Left ventricle myocardium inferior (tissue), 1 donor: ENCODE results near the gene SRSF6. TPM values are rescaled to one million over a fixed set of nuclear protein-coding genes. Genes with fewer than 3 reads are reported as not detected.
"Not testable (repeated sequence)": the region's sequence is repeated elsewhere in the genome, so short reads cannot be mapped to it uniquely, and the experiment has no call there.

ENCODE experiments used
- DNase-seq: peaks from one replicate; pipeline ENCODE4 v3.0.0-alpha.2; 2020
- H3K27ac ChIP-seq: fragments of 200-600 bp; replicated peaks from 2 replicates; pipeline ENCODE4 v1.8.0; 2021
- H3K27me3 ChIP-seq: fragments of 200-600 bp; 2 replicates; pipeline ENCODE4 v1.8.0; 2021; ENCODE audit warnings: low read depth
- H3K36me3 ChIP-seq: fragments of 200-600 bp; 2 replicates; pipeline ENCODE4 v1.8.0; 2021
- H3K4me1 ChIP-seq: fragments of 200-600 bp; 2 replicates; pipeline ENCODE4 v1.8.0; 2021
- H3K4me3 ChIP-seq: fragments of 200-600 bp; 2 replicates; pipeline ENCODE4 v1.8.0; 2021; ENCODE audit warnings: mild to moderate bottlenecking, moderate library complexity
- H3K9me3 ChIP-seq: fragments of 200-600 bp; replicated peaks from 2 replicates; pipeline ENCODE4 v1.8.0; 2021
- intact Hi-C: fragments of 100-400 bp; cut with micrococcal nuclease; formaldehyde crosslinking; loops from one replicate; pipeline ENCODE4 v1.11.0; 2022
- total RNA-seq: library from RNA; stranded (reverse); fragmentation: NEBNext Ultra II Directional; extraction: Animal tissue kit (Norgen Biotek cat#: 25700); gene quantifications from one replicate; pipeline ENCODE4 v1.2.1, GENCODE V29; 2021
- TF ChIP-seq, protein P1 (sequence below): fragments of 200-600 bp; IDR thresholded peaks from 2 replicates; pipeline ENCODE4 v1.8.0; 2021; ENCODE audit warnings: antibody characterized with exemption, mild to moderate bottlenecking, borderline replicate concordance
- donor health status: DM: no; HTN: yes; CAD: no; lungs with severe emphysema.

SRSF6 gene
- total RNA-seq, 1 donor from 2014 or later = 58.7 TPM

DNA sequence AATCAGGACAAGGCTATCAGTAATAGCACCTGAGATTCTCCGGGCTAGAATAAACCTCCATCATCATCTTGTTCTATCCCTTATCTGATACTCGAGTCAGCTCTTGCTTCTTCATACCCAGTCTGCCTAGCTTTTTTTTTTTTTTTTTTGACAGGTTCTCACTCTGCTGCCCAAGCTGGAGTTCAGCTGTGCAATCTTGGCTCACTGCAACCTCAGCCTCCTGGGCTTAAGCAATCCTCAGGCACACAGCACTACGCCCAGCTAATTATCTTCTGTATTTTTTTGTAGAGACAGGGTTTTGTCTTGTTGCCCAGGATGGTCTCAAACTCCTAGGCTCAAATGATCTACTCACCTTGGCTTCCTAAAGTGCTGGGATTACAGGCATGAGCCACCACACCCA is 19.5 kb downstream of the SRSF6 start:
- TF ChIP-seq, protein P1, sequence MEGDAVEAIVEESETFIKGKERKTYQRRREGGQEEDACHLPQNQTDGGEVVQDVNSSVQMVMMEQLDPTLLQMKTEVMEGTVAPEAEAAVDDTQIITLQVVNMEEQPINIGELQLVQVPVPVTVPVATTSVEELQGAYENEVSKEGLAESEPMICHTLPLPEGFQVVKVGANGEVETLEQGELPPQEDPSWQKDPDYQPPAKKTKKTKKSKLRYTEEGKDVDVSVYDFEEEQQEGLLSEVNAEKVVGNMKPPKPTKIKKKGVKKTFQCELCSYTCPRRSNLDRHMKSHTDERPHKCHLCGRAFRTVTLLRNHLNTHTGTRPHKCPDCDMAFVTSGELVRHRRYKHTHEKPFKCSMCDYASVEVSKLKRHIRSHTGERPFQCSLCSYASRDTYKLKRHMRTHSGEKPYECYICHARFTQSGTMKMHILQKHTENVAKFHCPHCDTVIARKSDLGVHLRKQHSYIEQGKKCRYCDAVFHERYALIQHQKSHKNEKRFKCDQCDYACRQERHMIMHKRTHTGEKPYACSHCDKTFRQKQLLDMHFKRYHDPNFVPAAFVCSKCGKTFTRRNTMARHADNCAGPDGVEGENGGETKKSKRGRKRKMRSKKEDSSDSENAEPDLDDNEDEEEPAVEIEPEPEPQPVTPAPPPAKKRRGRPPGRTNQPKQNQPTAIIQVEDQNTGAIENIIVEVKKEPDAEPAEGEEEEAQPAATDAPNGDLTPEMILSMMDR = no peak
- H3K9me3 ChIP-seq = no peaks in the 10 kb centered on the region
- no peak overlapping the region for H3K4me3 ChIP-seq
- no peak overlapping the region for H3K27ac ChIP-seq
- intact Hi-C loops = no loop called here
- DNase-seq = no peak
- no peaks in the 10 kb centered on the region for H3K27me3 ChIP-seq
- H3K4me1 ChIP-seq = peaks cover 4% of the 10 kb centered on the region
- H3K36me3 ChIP-seq = no peaks in the 10 kb centered on the region

DNA sequence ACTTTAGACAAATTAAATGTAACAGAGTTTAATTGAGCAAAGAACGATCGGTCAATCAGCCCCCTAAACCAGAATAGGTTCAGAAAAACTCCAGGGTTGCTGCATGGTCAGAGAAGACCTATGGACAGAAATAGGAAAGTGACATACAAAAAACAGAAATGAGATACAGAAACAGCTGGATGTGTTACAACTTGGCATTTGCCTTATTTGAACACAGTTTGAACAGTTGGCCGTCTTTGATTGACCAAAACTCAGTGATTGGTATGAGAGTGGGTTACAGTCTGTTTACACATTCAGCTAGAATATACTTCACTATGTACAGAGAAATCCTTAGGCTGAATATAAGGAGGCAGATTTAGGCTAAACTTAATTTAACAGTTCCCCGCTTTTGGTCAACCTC is 19.9 kb downstream of the SRSF6 start:
- H3K4me1 ChIP-seq = no peaks in the 10 kb centered on the region
- no peaks in the 10 kb centered on the region for H3K27me3 ChIP-seq
- H3K36me3 ChIP-seq = no peaks in the 10 kb centered on the region
- intact Hi-C loops = no loop called here
- TF ChIP-seq, protein P1 = no peak
- H3K9me3 ChIP-seq = no peaks in the 10 kb centered on the region
- DNase-seq = no peak
- H3K4me3 ChIP-seq = no peak overlapping the region
- H3K27ac ChIP-seq = no peak overlapping the region

DNA sequence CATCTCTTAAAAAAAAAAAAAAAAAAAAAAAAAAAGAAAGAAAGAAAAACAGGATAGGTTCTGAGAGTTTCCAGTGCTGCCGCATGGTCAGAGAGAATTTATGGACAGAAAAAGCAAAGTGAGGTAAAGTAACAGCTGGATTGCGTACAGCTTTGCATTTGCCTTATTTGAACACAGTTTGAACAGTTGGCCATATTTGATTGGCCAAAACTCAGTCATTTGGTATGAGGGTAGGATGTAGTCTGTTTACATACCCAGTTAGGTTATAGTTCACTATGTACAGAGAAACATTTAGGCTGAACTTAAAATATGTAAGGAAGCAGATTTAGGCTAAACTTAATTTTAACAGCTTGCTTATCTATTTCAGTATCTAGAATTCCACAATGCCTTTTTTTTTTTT is 32.3 kb downstream of the SRSF6 start:
- Histone ChIP-seq H3K27ac (no peak overlapping the region), H3K9me3 (peaks cover 4% of the 10 kb centered on the region), H3K27me3 (no peaks in the 10 kb centered on the region), H3K36me3 (no peaks in the 10 kb centered on the region), H3K4me1 (no peaks in the 10 kb centered on the region), H3K4me3 (no peak overlapping the region)
- DNase-seq = no peak
- TF ChIP-seq, protein P1 = no peak
- intact Hi-C loops = no loop called here

DNA sequence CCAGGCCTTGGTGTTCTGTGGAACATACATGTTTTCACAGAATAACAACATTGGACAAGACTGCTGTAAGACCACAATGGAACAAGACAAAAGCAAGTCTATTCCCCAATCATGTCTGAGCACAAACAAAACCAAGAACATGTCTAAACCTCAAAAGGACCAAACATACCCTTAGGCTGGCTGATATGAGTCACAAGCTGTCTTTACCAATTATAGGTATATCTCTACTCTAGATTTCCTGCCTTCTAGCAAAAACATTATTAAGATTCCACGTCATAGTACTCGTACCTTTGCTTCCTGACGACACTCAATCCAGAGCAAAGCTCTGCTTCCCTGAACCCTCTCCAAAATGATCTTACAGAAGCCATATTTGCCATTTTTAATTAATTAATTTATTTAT is 34.4 kb downstream of the SRSF6 start:
- TF ChIP-seq, protein P1 = no peak
- intact Hi-C loops = no loop called here

DNA sequence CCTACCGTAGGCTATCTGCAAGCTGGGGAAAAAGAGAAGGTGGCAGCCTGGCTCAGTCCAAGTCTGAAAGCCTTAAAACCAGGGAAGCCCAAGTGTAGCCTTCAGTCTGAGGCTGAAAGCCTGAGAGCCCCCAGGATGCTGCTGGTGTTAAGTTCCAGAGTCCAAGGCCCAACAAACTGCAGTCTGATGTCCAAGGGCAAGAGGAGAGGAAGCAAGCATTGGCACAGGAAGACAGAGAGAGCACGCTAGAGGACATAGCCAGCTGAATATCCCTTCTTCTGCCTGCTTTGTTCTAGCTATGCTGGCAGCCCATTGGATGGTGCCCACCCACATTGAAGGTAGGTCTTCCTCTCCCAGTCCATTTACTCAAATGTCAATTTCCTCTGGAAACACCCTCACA is 37.7 kb downstream of the SRSF6 start:
- H3K27ac ChIP-seq = no peak overlapping the region
- no peaks in the 10 kb centered on the region for H3K4me1 ChIP-seq
- TF ChIP-seq, protein P1 = no peak
- H3K36me3 ChIP-seq = no peaks in the 10 kb centered on the region
- no peaks in the 10 kb centered on the region for H3K27me3 ChIP-seq
- peaks cover 9% of the 10 kb centered on the region for H3K9me3 ChIP-seq
- intact Hi-C loops = no loop called here
- no peak for DNase-seq
- H3K4me3 ChIP-seq = no peak overlapping the region

More for the DNA sequence above, 34.4 kb downstream of the SRSF6 start:
- Histone ChIP-seq H3K9me3 (peaks cover 1% of the 10 kb centered on the region), H3K27me3 (no peaks in the 10 kb centered on the region), H3K27ac (no peak overlapping the region), H3K36me3 (no peaks in the 10 kb centered on the region), H3K4me1 (no peaks in the 10 kb centered on the region), H3K4me3 (no peak overlapping the region)
- no peak for DNase-seq

DNA sequence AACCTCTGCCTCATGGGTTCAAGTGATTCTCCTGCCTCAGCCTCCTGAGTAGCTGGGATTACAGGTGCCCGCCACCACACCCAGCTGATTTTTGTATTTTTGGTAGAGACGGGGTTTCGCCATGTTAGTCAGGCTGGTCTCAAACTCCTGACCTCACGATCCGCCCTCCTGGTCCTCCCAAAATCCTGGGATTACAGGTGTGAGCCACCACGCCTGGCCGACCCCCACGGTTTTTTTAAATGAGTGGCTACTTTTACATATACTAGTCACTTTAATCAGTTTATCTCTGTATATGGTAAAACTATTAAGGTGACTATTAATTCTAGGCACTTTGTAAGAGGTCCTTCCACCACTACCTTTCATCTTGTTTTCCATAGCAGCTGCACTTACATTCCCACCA is 44.3 kb downstream of the SRSF6 start:
- H3K36me3 ChIP-seq, H3K27ac ChIP-seq, H3K4me1 ChIP-seq, DNase-seq, H3K9me3 ChIP-seq, H3K4me3 ChIP-seq, intact Hi-C loops: not testable (repeated sequence)
- H3K27me3 ChIP-seq = peaks cover 21% of the 10 kb centered on the region
